ENCODE results near the gene NPHP4. TPM values are rescaled to one million over a fixed set of nuclear protein-coding genes. Genes with fewer than 3 reads are reported as not detected.

The NPHP4 gene
- total RNA-seq, 1 donor, result 8.0 TPM

DNA sequence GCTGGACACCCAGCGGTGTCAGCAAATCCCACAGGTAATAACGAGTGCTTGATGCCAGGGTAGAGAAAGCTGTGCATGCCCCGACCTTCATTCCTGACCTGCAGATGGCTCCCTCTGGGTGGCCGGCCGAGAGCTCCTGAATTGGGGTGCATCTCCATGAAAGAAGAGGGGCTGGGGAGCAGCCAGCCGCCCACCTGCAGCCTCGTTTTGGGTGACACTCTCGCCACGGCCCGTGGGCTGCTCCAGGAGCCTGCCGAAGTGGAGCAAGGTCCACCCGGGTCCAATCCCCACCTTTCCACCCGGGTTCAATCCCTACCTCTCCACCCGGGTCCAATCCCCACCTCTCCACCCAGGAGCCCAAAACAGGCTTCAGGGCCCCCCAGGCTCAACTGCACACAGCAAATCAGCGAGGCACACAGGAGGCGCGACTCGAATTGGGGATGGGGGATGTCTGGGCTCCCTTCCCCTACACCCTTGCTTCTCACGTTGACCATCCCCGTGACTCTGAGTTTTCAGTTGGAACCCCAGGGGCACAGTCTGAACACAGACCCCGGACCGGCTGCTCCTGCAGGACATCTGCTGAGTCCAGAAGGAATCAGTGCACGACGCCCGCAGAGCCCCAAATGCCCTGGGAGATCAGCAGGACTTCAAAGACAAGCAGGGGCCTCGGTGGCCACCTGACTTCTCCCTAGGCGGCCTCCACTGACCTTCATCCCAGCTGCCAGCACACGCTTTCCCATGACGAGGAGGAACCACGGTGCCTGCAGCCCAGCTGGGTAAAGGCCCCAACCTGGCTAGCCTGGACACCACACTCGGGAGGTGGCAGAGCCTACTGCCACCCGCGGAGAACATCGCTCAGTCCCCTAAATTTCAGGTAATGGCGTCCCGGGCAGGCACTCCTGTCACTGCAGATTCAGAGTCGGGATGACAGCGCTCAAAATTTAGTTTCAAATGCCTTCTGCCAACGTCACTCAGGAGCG lies 159.0 kb downstream of the NPHP4 start:
- no peak overlapping the region for H2AFZ ChIP-seq (ENCODE audit: low read length)

DNA sequence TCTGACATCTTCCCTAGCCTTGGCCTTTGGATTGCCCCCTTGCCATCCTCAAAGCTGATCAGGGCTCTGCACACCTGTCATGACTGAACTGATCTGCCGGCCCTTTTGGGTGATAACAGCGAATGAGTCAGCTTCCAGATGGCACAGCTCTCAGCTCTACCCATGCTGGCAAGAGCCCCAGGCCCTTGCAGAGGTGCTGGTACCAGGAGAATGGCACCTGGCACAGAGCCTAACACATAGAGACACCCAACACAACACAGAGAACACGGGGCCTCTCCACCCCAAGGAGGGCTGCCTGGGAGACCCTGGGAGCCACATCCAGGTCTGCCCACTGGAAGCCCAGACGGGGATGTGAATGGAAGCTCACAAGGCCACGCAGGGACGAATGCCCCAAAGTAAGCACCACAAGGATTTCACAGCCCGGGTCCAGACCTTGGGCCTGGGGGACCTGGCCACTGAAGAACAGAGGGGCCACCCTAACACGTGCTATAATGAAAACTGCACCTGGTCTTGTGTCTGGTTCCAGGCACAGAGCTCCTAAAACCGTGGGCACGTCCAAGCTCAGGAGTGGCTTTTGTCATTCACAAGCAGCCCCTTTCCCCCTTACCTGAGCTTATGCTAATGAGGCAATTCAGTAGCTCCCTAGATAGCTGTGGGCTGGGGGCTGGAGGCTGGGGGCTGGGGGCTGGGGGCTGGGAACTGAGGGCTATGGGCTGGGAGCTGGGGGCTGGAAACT lies 160.5 kb downstream of the NPHP4 start:
- H3K27ac ChIP-seq (ENCODE audit: low read depth, low read length), result no peak overlapping the region
- H3K4me2 ChIP-seq (ENCODE audit: insufficient read depth, low read length), result no peak overlapping the region
- no peaks in the 10 kb centered on the region for H3K27me3 ChIP-seq (ENCODE audit: insufficient read depth, low read length)
- H2AFZ ChIP-seq (ENCODE audit: low read length), result no peak overlapping the region
- H3K9me3 ChIP-seq (ENCODE audit: low read depth, low read length), result no peaks in the 10 kb centered on the region
- no peak overlapping the region for H3K4me3 ChIP-seq (ENCODE audit: insufficient read depth, low read length)
- TF ChIP-seq, protein P1, sequence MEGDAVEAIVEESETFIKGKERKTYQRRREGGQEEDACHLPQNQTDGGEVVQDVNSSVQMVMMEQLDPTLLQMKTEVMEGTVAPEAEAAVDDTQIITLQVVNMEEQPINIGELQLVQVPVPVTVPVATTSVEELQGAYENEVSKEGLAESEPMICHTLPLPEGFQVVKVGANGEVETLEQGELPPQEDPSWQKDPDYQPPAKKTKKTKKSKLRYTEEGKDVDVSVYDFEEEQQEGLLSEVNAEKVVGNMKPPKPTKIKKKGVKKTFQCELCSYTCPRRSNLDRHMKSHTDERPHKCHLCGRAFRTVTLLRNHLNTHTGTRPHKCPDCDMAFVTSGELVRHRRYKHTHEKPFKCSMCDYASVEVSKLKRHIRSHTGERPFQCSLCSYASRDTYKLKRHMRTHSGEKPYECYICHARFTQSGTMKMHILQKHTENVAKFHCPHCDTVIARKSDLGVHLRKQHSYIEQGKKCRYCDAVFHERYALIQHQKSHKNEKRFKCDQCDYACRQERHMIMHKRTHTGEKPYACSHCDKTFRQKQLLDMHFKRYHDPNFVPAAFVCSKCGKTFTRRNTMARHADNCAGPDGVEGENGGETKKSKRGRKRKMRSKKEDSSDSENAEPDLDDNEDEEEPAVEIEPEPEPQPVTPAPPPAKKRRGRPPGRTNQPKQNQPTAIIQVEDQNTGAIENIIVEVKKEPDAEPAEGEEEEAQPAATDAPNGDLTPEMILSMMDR (IDR thresholded peaks at IDR 0.05; ENCODE audit: extremely low read depth, low read depth, low read length), result no peak
- no peaks in the 10 kb centered on the region for H4K20me1 ChIP-seq (ENCODE audit: insufficient read depth, low read length)
- H3K36me3 ChIP-seq (ENCODE audit: insufficient read depth, low read length), result no peaks in the 10 kb centered on the region
- H3K79me2 ChIP-seq (ENCODE audit: insufficient read depth, low read length), result no peaks in the 10 kb centered on the region
- peak; percentile 70 for DNase-seq (ENCODE audit: insufficient read length, low spot score, missing footprints)
- no peaks in the 10 kb centered on the region for H3K4me1 ChIP-seq (ENCODE audit: insufficient read depth, low read length)

More for the DNA sequence above, 159.0 kb downstream of the NPHP4 start:
- Histone ChIP-seq H3K4me3 (ENCODE audit: insufficient read depth, low read length) (no peak overlapping the region), H3K36me3 (ENCODE audit: insufficient read depth, low read length) (no peaks in the 10 kb centered on the region), H4K20me1 (ENCODE audit: insufficient read depth, low read length) (no peaks in the 10 kb centered on the region), H3K9me3 (ENCODE audit: low read depth, low read length) (no peaks in the 10 kb centered on the region), H3K4me2 (ENCODE audit: insufficient read depth, low read length) (no peak overlapping the region), H3K27me3 (ENCODE audit: insufficient read depth, low read length) (no peaks in the 10 kb centered on the region), H3K79me2 (ENCODE audit: insufficient read depth, low read length) (no peaks in the 10 kb centered on the region), H3K27ac (ENCODE audit: low read depth, low read length) (no peak overlapping the region), H3K4me1 (ENCODE audit: insufficient read depth, low read length) (no peaks in the 10 kb centered on the region)
- peak; percentile 55 for DNase-seq (ENCODE audit: insufficient read length, low spot score, missing footprints)
- TF ChIP-seq, protein P1 (IDR thresholded peaks at IDR 0.05; ENCODE audit: extremely low read depth, low read depth, low read length), result no peak

DNA sequence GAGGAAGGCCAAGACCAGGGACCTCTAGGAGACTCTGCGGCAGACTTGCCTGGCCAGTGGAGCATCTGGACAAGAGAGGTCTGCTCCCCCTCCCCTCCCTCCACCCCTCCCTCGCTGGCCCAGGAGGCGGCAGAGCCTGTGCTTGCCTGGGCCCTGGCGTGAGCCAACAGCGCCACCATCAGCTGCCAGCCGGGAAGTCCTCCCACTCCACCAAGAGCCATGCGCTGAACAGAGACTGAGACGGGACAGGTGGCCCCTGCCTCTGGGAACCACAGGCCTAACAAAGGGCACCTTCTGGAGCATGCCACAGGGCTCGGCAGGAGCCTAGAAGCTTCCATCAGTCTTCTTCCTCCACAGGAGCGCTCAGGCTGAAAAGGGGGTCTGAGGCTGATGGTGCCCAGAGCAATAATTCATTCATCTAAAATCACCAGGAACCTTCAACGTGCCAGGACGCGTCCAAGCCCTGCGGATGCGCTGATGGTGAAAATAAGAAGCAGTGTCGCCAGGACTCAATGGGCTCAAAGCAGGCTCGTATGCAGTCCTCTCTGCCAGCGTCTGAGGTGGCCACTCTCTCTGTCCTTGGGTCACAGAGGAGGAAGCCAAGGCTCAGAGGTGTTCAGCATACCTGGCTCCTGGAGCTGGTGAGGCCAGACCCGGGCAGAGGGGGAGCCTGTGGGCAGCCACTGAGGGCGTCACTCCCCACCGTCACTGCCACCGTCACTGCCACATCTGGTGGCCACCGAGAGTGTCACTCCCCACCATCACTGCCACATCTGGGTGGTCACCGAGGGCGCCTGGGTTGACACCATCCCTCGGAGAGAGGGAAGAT lies 161.2 kb downstream of the NPHP4 start:
- H3K4me3 ChIP-seq (ENCODE audit: insufficient read depth, low read length), result no peak overlapping the region
- DNase-seq (ENCODE audit: insufficient read length, low spot score, missing footprints), result peak; percentile 79
- no peak overlapping the region for H2AFZ ChIP-seq (ENCODE audit: low read length)
- H3K27me3 ChIP-seq (ENCODE audit: insufficient read depth, low read length), result no peaks in the 10 kb centered on the region
- no peaks in the 10 kb centered on the region for H3K36me3 ChIP-seq (ENCODE audit: insufficient read depth, low read length)
- H3K27ac ChIP-seq (ENCODE audit: low read depth, low read length), result no peak overlapping the region
- TF ChIP-seq, protein P1 (IDR thresholded peaks at IDR 0.05; ENCODE audit: extremely low read depth, low read depth, low read length), result no peak
- no peaks in the 10 kb centered on the region for H4K20me1 ChIP-seq (ENCODE audit: insufficient read depth, low read length)
- H3K9me3 ChIP-seq (ENCODE audit: low read depth, low read length), result no peaks in the 10 kb centered on the region
- H3K79me2 ChIP-seq (ENCODE audit: insufficient read depth, low read length), result no peaks in the 10 kb centered on the region
- no peak overlapping the region for H3K4me2 ChIP-seq (ENCODE audit: insufficient read depth, low read length)
- no peaks in the 10 kb centered on the region for H3K4me1 ChIP-seq (ENCODE audit: insufficient read depth, low read length)
